DOHH2 (cell line): ENCODE results near the gene SCAPER.

ENCODE experiments used
- CTCF ChIP-seq: fragments of 200-600 bp; sonication (generic); IDR thresholded peaks from one replicate; pipeline ENCODE4 v1.5.1; 2014; ENCODE audit warnings: antibody characterized with exemption, mild to moderate bottlenecking, low read depth, low read length; ENCODE audit not compliant: poor library complexity, severe bottlenecking
- EZH2phosphoT487 ChIP-seq: fragments of 200-600 bp; sonication (generic); IDR thresholded peaks from 2 replicates; pipeline ENCODE4 v1.6.1; 2017; ENCODE audit warnings: borderline replicate concordance, mild to moderate bottlenecking, antibody characterized with exemption, low read length, moderate library complexity, mixed read lengths

- TF ChIP-seq CTCF = no peak
- no peak for TF ChIP-seq EZH2phosphoT487
These were observed 112.0 kb downstream of the SCAPER start for GRCh38 chr15:76793162-76793561.
